Effector CD4-positive, alpha-beta T cell (primary cell): ENCODE results near the gene CSNK1G3.

Experiments used
- DNase-seq: peaks from one replicate; pipeline ENCODE4 v3.0.0-alpha.2; 2020

CSNK1G3 gene

DNA sequence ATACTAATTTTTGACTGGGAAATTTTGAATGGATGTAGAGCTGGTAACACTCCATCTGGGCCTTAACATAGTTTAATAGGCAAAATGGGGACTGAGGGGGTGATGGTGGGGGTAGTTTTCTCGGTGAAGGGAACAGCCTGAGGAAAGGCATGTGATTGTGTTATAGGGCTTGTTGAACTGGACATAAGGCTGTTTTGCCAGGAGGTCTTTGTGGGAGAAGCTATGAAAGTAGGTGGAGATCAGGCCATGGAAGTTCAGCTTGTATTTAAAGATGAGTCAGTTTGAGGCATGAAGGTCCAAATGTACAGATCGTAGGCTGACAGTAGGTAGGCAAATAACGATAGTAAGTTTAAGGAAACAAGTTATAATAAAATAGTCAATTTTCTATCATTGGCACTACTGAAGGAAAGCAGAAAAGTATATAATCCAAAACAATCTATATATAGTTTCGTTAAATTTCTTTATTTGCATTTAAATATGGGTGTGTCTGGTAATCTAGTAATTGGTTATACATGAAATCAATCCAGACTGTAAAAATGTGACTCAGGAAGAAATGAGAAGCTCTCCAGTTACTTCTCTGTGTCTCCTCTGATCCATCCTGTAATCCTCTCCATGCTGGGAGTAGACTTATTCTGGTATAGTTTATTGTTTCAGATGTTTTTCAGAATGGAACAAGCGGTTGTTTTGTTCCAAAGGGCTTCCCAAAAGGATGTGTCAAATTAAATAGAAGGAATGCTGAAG is 2.8 kb downstream of the CSNK1G3 start:
- no peak for DNase-seq

DNA sequence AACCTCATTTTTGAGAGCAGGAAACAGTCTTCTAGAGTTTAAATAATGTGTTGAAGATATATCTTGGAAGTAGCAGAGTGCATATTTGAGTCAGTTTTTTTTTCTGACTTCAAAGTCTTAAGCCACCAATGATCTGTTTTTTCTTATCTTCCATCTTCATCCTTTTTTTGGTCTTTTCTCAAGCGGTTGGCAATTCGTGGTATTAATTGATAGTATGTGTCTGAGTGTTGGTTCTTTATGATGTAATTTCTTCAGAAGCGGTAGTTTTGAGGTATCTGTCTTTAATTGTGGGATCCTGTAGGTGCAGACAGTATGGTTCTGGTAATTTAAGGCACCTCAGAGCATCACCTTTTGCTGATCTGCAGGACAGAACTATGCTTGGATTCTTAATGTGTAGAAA is 3.9 kb downstream of the CSNK1G3 start:
- DNase-seq, result peak; percentile 2

- no peak for DNase-seq
These were observed 5.5 kb downstream of the CSNK1G3 start for GRCh38 chr5:123517476-123517875.

- DNase-seq, result no peak
These were observed 6.1 kb downstream of the CSNK1G3 start for GRCh38 chr5:123518111-123518510.

DNA sequence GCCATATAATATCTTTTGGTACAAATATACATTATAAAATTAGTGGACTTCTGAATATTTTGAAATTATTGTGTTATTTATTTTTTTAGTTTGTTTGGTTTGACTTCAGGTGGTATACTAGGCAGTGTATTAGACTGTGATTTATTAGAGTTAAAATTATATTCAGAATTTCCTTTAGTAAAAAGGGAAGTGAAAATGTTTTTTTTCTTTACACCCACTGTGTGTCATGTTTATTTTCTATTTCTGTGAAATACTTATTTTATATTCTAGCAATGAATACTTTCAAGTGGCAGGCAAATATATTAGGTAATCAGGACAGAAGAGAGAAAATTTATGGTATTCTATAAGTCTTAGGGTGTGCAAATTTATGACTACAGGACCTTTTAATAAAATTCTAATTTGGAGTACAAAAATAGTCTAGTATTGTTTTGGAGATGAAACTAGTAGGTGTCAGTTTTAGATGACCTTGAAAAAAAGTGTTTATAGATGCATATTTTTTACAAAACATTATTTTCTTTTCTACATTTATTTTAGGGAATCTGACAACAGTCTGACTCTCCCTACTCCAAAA is 8.8 kb downstream of the CSNK1G3 start:
- DNase-seq, result no peak

GRCh38 chr5:123524146-123524545 is 12.2 kb downstream of the CSNK1G3 start:
- DNase-seq, result no peak

DNA sequence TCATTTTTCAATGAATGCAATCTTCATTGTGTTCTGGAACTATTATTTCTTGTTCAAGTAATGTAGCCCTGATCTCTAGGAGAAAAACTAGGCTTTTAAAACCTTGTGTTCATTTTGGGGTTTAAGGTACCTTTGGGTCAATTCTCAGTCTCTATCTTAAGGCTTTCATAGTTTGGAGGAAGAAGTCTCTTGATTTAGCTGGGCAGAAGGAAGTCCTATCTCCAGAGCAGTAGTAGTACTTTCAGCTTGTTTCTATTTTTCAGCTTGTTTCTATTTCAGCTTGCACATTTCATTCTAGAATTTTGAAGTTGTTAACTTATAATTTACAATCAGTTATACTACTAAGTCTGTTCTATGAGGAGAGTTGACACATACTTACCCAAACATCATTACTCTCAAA is 15.2 kb downstream of the CSNK1G3 start:
- DNase-seq, result no peak

- DNase-seq, result no peak
These were observed 16.1 kb downstream of the CSNK1G3 start for GRCh38 chr5:123528065-123528464.

- no peak for DNase-seq
These were observed 16.9 kb downstream of the CSNK1G3 start for GRCh38 chr5:123528878-123529277.

- no peak for DNase-seq
These were observed 18.8 kb downstream of the CSNK1G3 start for GRCh38 chr5:123530728-123531127.

GRCh38 chr5:123535648-123536047 is 23.7 kb downstream of the CSNK1G3 start:
- no peak for DNase-seq

- no peak for DNase-seq
These were observed 25.3 kb downstream of the CSNK1G3 start for GRCh38 chr5:123537256-123537655.

DNA sequence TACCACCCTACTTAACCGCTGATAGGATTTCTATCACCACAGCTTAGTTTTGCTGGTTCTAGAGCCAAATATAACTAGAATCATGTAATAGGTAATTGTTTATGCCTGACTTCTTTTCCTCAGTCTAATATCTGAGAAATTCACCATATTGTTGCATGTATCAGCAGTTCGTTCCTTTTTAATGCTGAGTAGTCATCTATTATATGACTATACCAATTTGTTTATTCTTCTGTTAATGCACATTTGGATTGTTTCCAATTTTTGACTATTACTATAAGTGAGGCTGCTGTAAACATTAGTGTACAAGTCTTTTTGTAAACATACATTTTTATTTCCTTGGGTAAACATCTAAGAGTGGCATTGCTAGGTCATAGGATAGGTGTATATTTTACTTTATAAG is 25.9 kb downstream of the CSNK1G3 start:
- no peak for DNase-seq

DNA sequence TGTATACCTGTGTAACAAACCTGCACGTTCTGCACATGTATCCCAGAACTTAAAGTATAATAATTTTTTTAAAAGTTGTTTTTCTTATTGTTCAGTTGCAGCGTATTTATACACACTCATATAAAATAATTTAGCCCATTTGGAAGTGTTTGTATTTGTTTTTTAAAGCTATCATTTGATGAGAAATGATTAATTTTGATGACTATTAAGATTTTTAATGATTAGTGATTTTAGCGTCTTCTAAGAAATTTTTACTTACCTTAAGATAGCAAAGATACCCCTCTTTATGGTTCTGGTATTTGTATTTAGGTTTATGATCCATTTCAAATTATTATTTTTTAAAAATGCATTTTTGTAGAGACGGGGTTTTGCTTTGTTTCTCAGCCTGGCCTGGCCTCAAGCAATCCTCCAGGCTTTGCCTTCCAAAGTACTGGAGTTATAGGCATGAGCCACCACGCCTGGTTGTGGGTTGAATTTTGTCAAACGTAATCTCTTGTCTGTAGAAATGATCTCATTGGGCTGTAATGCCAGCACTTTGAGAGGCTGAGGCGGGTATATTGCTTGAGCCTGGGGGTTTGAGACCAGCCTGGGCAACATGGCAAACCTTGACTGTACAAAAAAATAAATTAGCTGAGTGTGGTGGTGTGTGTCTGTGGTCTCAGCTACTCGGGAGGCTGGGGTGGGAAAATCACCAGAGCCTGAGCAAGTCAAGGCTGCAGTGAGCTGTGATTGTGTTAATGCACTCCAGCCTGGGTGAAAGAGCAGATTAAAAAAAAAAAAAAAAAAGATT is 26.9 kb downstream of the CSNK1G3 start:
- no peak for DNase-seq

GRCh38 chr5:123540534-123540933 is 28.6 kb downstream of the CSNK1G3 start:
- no peak for DNase-seq

DNA sequence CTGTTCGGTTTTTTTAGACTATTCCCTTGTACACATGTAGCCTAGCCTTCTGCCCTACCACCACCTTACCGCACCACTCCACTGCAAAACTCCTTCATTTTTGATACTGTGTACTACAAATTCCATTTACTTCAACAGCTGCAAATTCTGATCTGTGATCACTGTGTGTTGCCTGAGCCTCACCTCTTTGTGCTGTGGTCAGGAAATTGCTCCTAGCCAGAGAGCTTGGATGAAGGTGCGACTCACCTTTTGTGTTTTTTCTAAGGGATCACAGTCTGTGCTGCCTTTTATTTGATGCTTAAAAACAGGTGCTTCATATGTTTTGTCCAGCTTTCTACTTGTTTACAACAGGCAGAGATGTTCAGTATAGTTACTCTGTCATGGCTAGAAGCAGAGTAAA is 31.5 kb downstream of the CSNK1G3 start:
- DNase-seq, result no peak

DNA sequence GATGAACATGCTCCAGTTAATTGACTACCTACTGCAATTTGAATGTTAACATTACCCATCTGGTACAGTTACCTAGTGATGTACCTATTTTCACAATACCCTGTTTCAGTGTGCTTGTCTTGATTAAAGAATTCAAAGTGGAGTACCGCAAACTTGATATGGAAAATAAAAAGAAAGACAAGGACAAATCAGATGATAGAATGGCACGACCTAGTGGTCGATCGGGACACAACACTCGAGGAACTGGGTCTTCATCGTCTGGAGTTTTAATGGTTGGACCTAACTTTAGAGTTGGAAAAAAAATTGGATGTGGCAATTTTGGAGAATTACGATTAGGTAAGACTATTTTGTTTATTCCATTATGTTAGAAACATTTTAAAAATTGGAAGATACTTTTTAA is 33.5 kb downstream of the CSNK1G3 start:
- no peak for DNase-seq

DNA sequence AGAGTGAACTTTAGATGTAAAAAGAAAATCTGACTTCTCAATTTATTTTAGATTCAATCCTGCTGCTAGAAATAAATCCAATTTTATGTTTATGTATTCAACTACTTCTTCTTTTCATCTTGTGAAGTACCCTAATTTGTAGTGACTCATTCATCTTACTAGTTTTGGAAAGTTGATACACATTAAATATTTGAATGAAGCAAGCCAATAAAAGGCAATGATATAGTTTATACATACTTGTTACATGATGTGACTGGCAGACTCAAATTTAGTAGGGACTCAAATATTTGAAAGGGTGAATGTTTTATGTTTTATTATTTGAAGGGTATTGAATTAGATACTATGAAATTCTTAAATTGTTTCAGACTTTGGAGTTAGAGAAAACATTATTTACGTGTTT is 34.7 kb downstream of the CSNK1G3 start:
- no peak for DNase-seq

DNA sequence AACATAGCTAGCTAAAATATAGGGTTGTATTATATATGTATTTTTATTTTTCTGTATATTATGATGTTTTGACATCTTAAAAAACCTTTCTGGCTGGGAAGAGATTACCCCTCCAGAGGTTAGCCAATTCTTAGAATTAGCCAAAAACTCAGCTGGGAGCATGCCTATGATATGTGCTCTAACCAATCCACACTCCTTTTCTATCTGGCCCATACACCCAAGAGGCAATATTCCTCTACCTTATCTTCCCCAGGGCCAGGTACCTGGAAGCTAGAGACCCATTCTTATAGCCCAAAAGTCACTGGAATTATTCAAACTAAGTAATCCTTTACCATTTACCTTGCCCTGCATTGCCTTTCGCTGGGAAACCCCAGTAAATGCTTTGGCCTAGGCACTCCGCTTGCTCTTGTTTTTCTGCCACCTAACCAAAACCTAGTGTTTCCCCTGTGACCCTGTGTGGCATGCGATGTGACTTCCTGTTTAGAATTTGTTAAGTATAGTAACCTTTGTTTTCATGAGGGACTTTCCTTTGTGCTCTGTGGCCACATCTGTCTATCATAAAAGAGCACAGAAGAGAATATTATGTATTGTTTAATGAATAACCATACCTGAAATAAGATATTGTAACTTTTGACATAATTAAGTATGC is 37.4 kb downstream of the CSNK1G3 start:
- peak; percentile 48 for DNase-seq

GRCh38 chr5:123554601-123555000 is 42.6 kb downstream of the CSNK1G3 start:
- no peak for DNase-seq

- DNase-seq, result no peak
These were observed 45.9 kb downstream of the CSNK1G3 start for GRCh38 chr5:123557907-123558306.

DNA sequence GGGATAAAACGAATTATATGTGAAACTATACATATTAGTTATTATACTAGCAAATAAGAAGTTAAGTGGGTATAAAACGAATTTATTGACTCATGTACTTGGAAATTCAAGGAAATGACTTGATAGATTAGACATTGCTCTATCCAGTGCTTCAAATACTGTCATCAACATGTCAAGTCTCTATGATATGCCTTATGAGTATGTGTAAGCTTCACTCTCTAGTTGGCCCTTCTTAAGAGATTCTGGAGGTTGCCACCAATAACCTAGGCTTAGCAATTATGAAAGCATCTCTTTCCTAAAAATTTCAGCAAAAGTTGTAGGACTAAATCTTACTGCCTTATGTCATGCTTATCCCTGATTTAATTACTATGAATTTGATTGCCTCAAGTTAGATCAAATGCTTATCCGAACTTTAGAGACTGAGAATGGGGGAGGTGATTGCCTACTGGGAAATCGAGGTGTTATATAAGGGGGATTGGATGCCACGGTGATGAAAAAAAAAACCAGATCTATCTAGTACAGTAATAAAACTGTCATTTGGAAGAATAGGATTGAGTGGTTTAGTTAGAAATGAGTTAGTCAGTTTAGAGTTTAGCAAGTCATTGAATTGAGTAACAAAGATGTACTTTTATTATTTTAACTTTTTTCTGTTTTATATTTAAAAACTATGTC is 46.9 kb downstream of the CSNK1G3 start:
- no peak for DNase-seq

- no peak for DNase-seq
These were observed 47.4 kb downstream of the CSNK1G3 start for GRCh38 chr5:123559434-123559775.
